K562 (cell line): ENCODE data around the gene CCNY.

ENCODE experiments used
- CTCF ChIP-seq, 3 experiments: IDR thresholded peaks in 2 of 3; conservative IDR thresholded peaks in 1 of 3; 2 replicates each; pipeline ENCODE4 v1.5.1; 2011 to 2012; ENCODE audit warnings: low read length in 3 of 3, mild to moderate bottlenecking in 3 of 3, control low read depth in 2 of 3, improper control_type of control experiment in 1 of 3, inconsistent platforms in 1 of 3, low read depth in 1 of 3, mixed read lengths in 1 of 3, moderate library complexity in 1 of 3; ENCODE audit not compliant: insufficient read depth in 2 of 3
- EZH2 ChIP-seq: IDR thresholded peaks from 2 replicates; pipeline ENCODE4 v1.6.1; 2012; ENCODE audit warnings: low read depth, mild to moderate bottlenecking, inconsistent platforms, low read length, borderline replicate concordance
- GABPA ChIP-seq: fragments of 200-800 bp; sonication (Bioruptor generic); conservative IDR thresholded peaks from 2 replicates; pipeline ENCODE4 v1.6.1; 2016; ENCODE audit warnings: low read depth, missing genetic modification characterization, missing compliant biosample characterization
- POLR2AphosphoS5 ChIP-seq: IDR thresholded peaks from 2 replicates; pipeline ENCODE4 v1.6.1; 2011; ENCODE audit warnings: mild to moderate bottlenecking, low read depth, low read length, moderate library complexity; ENCODE audit not compliant: control insufficient read depth, insufficient read depth
- TAF1 ChIP-seq: IDR thresholded peaks from 2 replicates; pipeline ENCODE4 v1.6.1; 2011; ENCODE audit warnings: mild to moderate bottlenecking, low read length, moderate library complexity; ENCODE audit not compliant: insufficient read depth, control insufficient read depth, severe bottlenecking; ENCODE audit errors: extremely low read depth
- USF2 ChIP-seq: sonication (generic); formaldehyde crosslinking; IDR thresholded peaks from 2 replicates; pipeline ENCODE4 v1.5.0; 2020; ENCODE audit warnings: missing genetic modification reagents
- YY1 ChIP-seq, 3 experiments: IDR thresholded peaks; 2 replicates each; pipeline ENCODE4 v1.6.1; 2011; ENCODE audit warnings: low read length in 2 of 3, mild to moderate bottlenecking in 2 of 3, moderate library complexity in 2 of 3, borderline replicate concordance in 1 of 3, control low read depth in 1 of 3, low read depth in 1 of 3; ENCODE audit not compliant: insufficient read depth in 3 of 3, insufficient replicate concordance in 2 of 3, control insufficient read depth in 1 of 3, insufficient read length in 1 of 3; ENCODE audit errors: extremely low read depth in 1 of 3
- ZBTB1 ChIP-seq: sonication (generic); formaldehyde crosslinking; IDR thresholded peaks from 2 replicates; pipeline ENCODE4 v1.8.1; 2023; ENCODE audit warnings: missing genetic modification reagents, low read depth, mild to moderate bottlenecking, borderline replicate concordance
- ZNF436 ChIP-seq: fragments of 250-450, 450-650 bp; sonication (Bioruptor Pico); formaldehyde crosslinking; IDR thresholded peaks from 2 replicates; pipeline ENCODE4 v1.7.0; 2020; ENCODE audit warnings: mild to moderate bottlenecking
- TF ChIP-seq, protein P1 (sequence below): sonication (generic); formaldehyde crosslinking; IDR thresholded peaks from 2 replicates; pipeline ENCODE4 v1.9.0; 2022; ENCODE audit warnings: mild to moderate bottlenecking, missing genetic modification reagents
- TF ChIP-seq, protein P2 (sequence below): fragments of 450-650 bp; IDR thresholded peaks from 2 replicates; pipeline ENCODE4 v1.6.1; 2016; ENCODE audit warnings: low read depth

GRCh38 chr10:35497909-35498308 is 161.6 kb downstream of the CCNY start:
- TF ChIP-seq EZH2 = no peak
- TF ChIP-seq POLR2AphosphoS5 = no peak
- TF ChIP-seq, protein P1, sequence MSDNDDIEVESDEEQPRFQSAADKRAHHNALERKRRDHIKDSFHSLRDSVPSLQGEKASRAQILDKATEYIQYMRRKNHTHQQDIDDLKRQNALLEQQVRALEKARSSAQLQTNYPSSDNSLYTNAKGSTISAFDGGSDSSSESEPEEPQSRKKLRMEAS (CRISPR knock-in tag) = no peak
- TF ChIP-seq YY1 (IDR thresholded peaks at IDR 0.05; ENCODE audit: borderline replicate concordance in 1 of 3, control insufficient read depth in 1 of 3, extremely low read depth in 1 of 3, insufficient read depth in 3 of 3, insufficient read length in 1 of 3, insufficient replicate concordance in 2 of 3, low read depth in 1 of 3, low read length in 2 of 3) = no peak
- no peak for TF ChIP-seq CTCF (IDR thresholded peaks at IDR 0.05 in 2 of 3, conservative IDR thresholded peaks at IDR 0.05 in 1 of 3; ENCODE audit: insufficient read depth in 2 of 3, low read depth in 1 of 3, low read length in 3 of 3)
- TF ChIP-seq, protein P2, sequence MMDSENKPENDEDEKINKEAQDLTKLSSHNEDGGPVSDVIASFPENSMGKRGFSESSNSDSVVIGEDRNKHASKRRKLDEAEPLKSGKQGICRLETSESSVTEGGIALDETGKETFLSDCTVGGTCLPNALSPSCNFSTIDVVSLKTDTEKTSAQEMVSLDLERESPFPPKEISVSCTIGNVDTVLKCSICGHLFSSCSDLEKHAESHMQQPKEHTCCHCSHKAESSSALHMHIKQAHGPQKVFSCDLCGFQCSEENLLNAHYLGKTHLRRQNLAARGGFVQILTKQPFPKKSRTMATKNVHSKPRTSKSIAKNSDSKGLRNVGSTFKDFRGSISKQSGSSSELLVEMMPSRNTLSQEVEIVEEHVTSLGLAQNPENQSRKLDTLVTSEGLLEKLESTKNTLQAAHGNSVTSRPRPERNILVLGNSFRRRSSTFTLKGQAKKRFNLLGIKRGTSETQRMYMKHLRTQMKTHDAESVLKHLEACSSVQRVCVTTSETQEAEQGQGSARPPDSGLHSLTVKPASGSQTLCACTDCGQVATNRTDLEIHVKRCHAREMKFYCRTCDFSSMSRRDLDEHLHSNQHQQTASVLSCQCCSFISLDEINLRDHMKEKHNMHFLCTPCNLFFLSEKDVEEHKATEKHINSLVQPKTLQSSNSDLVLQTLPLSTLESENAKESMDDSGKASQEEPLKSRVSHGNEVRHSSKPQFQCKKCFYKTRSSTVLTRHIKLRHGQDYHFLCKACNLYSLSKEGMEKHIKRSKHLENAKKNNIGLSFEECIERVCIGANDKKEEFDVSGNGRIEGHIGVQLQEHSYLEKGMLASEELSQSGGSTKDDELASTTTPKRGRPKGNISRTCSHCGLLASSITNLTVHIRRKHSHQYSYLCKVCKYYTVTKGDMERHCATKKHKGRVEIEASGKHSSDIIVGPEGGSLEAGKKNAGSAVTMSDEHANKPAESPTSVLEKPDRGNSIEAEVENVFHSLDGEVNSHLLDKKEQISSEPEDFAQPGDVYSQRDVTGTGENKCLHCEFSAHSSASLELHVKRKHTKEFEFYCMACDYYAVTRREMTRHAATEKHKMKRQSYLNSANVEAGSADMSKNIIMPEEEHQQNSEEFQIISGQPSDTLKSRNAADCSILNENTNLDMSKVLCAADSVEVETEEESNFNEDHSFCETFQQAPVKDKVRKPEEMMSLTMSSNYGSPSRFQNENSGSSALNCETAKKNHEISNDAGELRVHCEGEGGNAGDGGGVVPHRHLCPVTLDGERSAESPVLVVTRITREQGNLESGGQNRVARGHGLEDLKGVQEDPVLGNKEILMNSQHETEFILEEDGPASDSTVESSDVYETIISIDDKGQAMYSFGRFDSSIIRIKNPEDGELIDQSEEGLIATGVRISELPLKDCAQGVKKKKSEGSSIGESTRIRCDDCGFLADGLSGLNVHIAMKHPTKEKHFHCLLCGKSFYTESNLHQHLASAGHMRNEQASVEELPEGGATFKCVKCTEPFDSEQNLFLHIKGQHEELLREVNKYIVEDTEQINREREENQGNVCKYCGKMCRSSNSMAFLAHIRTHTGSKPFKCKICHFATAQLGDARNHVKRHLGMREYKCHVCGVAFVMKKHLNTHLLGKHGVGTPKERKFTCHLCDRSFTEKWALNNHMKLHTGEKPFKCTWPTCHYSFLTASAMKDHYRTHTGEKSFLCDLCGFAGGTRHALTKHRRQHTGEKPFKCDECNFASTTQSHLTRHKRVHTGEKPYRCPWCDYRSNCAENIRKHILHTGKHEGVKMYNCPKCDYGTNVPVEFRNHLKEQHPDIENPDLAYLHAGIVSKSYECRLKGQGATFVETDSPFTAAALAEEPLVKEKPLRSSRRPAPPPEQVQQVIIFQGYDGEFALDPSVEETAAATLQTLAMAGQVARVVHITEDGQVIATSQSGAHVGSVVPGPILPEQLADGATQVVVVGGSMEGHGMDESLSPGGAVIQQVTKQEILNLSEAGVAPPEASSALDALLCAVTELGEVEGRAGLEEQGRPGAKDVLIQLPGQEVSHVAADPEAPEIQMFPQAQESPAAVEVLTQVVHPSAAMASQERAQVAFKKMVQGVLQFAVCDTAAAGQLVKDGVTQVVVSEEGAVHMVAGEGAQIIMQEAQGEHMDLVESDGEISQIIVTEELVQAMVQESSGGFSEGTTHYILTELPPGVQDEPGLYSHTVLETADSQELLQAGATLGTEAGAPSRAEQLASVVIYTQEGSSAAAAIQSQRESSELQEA = no peak
- TF ChIP-seq GABPA (tag) = no peak
- no peak for TF ChIP-seq TAF1
- TF ChIP-seq USF2 = no peak
- TF ChIP-seq ZNF436 = no peak
- no peak for TF ChIP-seq ZBTB1
